HG03064 (cell line): Measurements from ENCODE around the gene TMX3.

ENCODE experiments used
- ATAC-seq: cut with Tn5 transposase; IDR thresholded peaks from one replicate; pipeline ENCODE4 v1.9.1; 2021; ENCODE audit warnings: low read depth; ENCODE audit not compliant: unreplicated experiment

Gene TMX3

GRCh38 chr18:68714712-68715496 is at the start of gene TMX3:
TSS of gene TMX3 (minus strand) at chr18:68715108. CDS start at chr18:68714981, 127 bp downstream.
- peak; percentile 97 for ATAC-seq

GRCh38 chr18:68764016-68764415 is 49.1 kb upstream of the TMX3 start:
- ATAC-seq: no peak

- ATAC-seq: no peak
Measured at GRCh38 chr18:68763083-68763482, 48.2 kb upstream of the TMX3 start.

- no peak for ATAC-seq
Measured at GRCh38 chr18:68759308-68759707, 44.4 kb upstream of the TMX3 start.

- no peak for ATAC-seq
Measured at GRCh38 chr18:68757126-68757525, 42.2 kb upstream of the TMX3 start.

- ATAC-seq: no peak
Measured at GRCh38 chr18:68742206-68742605, 27.3 kb upstream of the TMX3 start.

GRCh38 chr18:68740966-68741365 is 26.1 kb upstream of the TMX3 start:
- no peak for ATAC-seq

GRCh38 chr18:68739462-68739861 is 24.6 kb upstream of the TMX3 start:
- ATAC-seq: no peak

- ATAC-seq: no peak
Measured at GRCh38 chr18:68738564-68738963, 23.7 kb upstream of the TMX3 start.

- ATAC-seq: peak; percentile 76
Measured at GRCh38 chr18:68735483-68736343, 20.8 kb upstream of the TMX3 start.

- ATAC-seq: no peak
Measured at GRCh38 chr18:68734308-68734707, 19.4 kb upstream of the TMX3 start.

GRCh38 chr18:68733707-68734106 is 18.8 kb upstream of the TMX3 start:
- ATAC-seq: no peak

- no peak for ATAC-seq
Measured at GRCh38 chr18:68728081-68728700, 13.3 kb upstream of the TMX3 start.

GRCh38 chr18:68727506-68727905 is 12.6 kb upstream of the TMX3 start:
- ATAC-seq: no peak

- ATAC-seq: no peak
Measured at GRCh38 chr18:68725346-68725745, 10.4 kb upstream of the TMX3 start.

- no peak for ATAC-seq
Measured at GRCh38 chr18:68724021-68724420, 9.1 kb upstream of the TMX3 start.

- no peak for ATAC-seq
Measured at GRCh38 chr18:68723539-68723938, 8.6 kb upstream of the TMX3 start.

- ATAC-seq: no peak
Measured at GRCh38 chr18:68722821-68723220, 7.9 kb upstream of the TMX3 start.

- peak; percentile 84 for ATAC-seq
Measured at GRCh38 chr18:68721681-68722583, 7.0 kb upstream of the TMX3 start.

- ATAC-seq: peak; percentile 9
Measured at GRCh38 chr18:68714366-68714711, 569 bp downstream of the TMX3 start.
